Measurements from ENCODE around the gene BMP8B.

GRCh38 chr1:39788426-39788757 lies 273 bp downstream of the BMP8B start:
- TF ChIP-seq, protein P1, sequence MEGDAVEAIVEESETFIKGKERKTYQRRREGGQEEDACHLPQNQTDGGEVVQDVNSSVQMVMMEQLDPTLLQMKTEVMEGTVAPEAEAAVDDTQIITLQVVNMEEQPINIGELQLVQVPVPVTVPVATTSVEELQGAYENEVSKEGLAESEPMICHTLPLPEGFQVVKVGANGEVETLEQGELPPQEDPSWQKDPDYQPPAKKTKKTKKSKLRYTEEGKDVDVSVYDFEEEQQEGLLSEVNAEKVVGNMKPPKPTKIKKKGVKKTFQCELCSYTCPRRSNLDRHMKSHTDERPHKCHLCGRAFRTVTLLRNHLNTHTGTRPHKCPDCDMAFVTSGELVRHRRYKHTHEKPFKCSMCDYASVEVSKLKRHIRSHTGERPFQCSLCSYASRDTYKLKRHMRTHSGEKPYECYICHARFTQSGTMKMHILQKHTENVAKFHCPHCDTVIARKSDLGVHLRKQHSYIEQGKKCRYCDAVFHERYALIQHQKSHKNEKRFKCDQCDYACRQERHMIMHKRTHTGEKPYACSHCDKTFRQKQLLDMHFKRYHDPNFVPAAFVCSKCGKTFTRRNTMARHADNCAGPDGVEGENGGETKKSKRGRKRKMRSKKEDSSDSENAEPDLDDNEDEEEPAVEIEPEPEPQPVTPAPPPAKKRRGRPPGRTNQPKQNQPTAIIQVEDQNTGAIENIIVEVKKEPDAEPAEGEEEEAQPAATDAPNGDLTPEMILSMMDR (tag by site-specific recombination; IDR thresholded peaks at IDR 0.05) = no peak
- no peak for TF ChIP-seq ZNF26 (tag by site-specific recombination; IDR thresholded peaks at IDR 0.05)
- no peak for TF ChIP-seq ZNF660 (tag by site-specific recombination; IDR thresholded peaks at IDR 0.05)
- no peak for TF ChIP-seq ZSCAN16 (tag by site-specific recombination; IDR thresholded peaks at IDR 0.05)
- TF ChIP-seq, protein P2, sequence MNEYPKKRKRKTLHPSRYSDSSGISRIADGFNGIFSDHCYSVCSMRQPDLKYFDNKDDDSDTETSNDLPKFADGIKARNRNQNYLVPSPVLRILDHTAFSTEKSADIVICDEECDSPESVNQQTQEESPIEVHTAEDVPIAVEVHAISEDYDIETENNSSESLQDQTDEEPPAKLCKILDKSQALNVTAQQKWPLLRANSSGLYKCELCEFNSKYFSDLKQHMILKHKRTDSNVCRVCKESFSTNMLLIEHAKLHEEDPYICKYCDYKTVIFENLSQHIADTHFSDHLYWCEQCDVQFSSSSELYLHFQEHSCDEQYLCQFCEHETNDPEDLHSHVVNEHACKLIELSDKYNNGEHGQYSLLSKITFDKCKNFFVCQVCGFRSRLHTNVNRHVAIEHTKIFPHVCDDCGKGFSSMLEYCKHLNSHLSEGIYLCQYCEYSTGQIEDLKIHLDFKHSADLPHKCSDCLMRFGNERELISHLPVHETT (tag by site-specific recombination; IDR thresholded peaks at IDR 0.05) = no peak
- TF ChIP-seq ZNF175 (tag by site-specific recombination; IDR thresholded peaks at IDR 0.05) = no peak
- no peak for TF ChIP-seq OSR2 (tag by site-specific recombination; IDR thresholded peaks at IDR 0.05)
- TF ChIP-seq ZFP3 (tag by site-specific recombination; IDR thresholded peaks at IDR 0.05; ENCODE audit: low read depth) = no peak
- no peak for TF ChIP-seq ZNF623 (tag by site-specific recombination; IDR thresholded peaks at IDR 0.05)
- no peak for TF ChIP-seq ZNF670 (tag by site-specific recombination; IDR thresholded peaks at IDR 0.05; ENCODE audit: low read depth)
- TF ChIP-seq, protein P3, sequence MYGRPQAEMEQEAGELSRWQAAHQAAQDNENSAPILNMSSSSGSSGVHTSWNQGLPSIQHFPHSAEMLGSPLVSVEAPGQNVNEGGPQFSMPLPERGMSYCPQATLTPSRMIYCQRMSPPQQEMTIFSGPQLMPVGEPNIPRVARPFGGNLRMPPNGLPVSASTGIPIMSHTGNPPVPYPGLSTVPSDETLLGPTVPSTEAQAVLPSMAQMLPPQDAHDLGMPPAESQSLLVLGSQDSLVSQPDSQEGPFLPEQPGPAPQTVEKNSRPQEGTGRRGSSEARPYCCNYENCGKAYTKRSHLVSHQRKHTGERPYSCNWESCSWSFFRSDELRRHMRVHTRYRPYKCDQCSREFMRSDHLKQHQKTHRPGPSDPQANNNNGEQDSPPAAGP (tag by site-specific recombination; IDR thresholded peaks at IDR 0.05) = no peak
- TF ChIP-seq ZNF449 (tag by site-specific recombination; IDR thresholded peaks at IDR 0.05) = no peak
